GM06990 (cell line): ENCODE results near the gene EXOSC5.

Experiments used
- DNase-seq: peaks from one replicate; pipeline ENCODE4 v3.0.0-alpha.2; 2011; ENCODE audit not compliant: insufficient read length; ENCODE audit errors: extremely low read depth
- H3K27me3 ChIP-seq: replicated peaks from 2 replicates; pipeline ENCODE4 v1.6.0; 2011; ENCODE audit warnings: low read length; ENCODE audit not compliant: control insufficient read depth, insufficient read depth
- H3K36me3 ChIP-seq: 2 replicates; pipeline ENCODE4 v1.5.1; 2011; ENCODE audit warnings: low read length; ENCODE audit not compliant: control insufficient read depth, insufficient read depth
- H3K4me3 ChIP-seq: replicated peaks from 2 replicates; pipeline ENCODE4 v1.5.1; 2011; ENCODE audit warnings: low read depth, mild to moderate bottlenecking, control low read depth, low read length
- TF ChIP-seq, protein P1 (sequence below): IDR thresholded peaks from 2 replicates; pipeline ENCODE4 v1.5.1; 2011; ENCODE audit warnings: low read length, control low read depth, mild to moderate bottlenecking, inconsistent platforms; ENCODE audit not compliant: insufficient read depth, poor library complexity, severe bottlenecking

Gene EXOSC5

GRCh38 chr19:41422955-41423354 lies 25.8 kb upstream of the EXOSC5 start:
- no peak for DNase-seq
- Histone ChIP-seq H3K4me3 (no peak overlapping the region), H3K27me3 (no peaks in the 10 kb centered on the region), H3K36me3 (peaks cover 32% of the 10 kb centered on the region)
- TF ChIP-seq, protein P1, sequence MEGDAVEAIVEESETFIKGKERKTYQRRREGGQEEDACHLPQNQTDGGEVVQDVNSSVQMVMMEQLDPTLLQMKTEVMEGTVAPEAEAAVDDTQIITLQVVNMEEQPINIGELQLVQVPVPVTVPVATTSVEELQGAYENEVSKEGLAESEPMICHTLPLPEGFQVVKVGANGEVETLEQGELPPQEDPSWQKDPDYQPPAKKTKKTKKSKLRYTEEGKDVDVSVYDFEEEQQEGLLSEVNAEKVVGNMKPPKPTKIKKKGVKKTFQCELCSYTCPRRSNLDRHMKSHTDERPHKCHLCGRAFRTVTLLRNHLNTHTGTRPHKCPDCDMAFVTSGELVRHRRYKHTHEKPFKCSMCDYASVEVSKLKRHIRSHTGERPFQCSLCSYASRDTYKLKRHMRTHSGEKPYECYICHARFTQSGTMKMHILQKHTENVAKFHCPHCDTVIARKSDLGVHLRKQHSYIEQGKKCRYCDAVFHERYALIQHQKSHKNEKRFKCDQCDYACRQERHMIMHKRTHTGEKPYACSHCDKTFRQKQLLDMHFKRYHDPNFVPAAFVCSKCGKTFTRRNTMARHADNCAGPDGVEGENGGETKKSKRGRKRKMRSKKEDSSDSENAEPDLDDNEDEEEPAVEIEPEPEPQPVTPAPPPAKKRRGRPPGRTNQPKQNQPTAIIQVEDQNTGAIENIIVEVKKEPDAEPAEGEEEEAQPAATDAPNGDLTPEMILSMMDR, result no peak

- H3K27me3 ChIP-seq, result no peaks in the 10 kb centered on the region
- TF ChIP-seq, protein P1, result no peak
- no peak overlapping the region for H3K4me3 ChIP-seq
- DNase-seq, result no peak
- peaks cover 32% of the 10 kb centered on the region for H3K36me3 ChIP-seq
These were observed 25.3 kb upstream of the EXOSC5 start for GRCh38 chr19:41422456-41422855.

DNA sequence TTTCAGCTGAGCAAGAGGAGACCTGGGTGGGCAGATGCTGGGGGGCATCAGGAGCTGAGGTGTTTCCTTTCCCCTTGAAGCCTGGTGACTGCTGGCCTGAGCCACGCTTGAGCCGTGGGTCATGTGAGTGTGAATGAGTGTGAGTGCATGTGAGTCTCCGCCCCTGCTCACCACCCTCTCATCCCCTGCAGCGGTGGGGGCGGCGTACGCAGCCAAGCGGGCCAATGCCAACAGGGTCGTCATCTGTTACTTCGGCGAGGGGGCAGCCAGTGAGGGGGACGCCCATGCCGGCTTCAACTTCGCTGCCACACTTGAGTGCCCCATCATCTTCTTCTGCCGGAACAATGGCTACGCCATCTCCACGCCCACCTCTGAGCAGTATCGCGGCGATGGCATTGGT lies 24.8 kb upstream of the EXOSC5 start:
- peaks cover 32% of the 10 kb centered on the region for H3K36me3 ChIP-seq
- TF ChIP-seq, protein P1, result no peak
- DNase-seq, result no peak

GRCh38 chr19:41421314-41421713 lies 24.2 kb upstream of the EXOSC5 start:
- H3K4me3 ChIP-seq, result no peak overlapping the region
- DNase-seq, result no peak
- peaks cover 32% of the 10 kb centered on the region for H3K36me3 ChIP-seq
- TF ChIP-seq, protein P1, result no peak
- H3K27me3 ChIP-seq, result no peaks in the 10 kb centered on the region

More for the DNA sequence above, 24.8 kb upstream of the EXOSC5 start:
- H3K27me3 ChIP-seq, result no peaks in the 10 kb centered on the region
- H3K4me3 ChIP-seq, result no peak overlapping the region

- DNase-seq, result no peak
- TF ChIP-seq, protein P1, result no peak
- Histone ChIP-seq H3K4me3 (no peak overlapping the region), H3K27me3 (no peaks in the 10 kb centered on the region), H3K36me3 (peaks cover 27% of the 10 kb centered on the region)
These were observed 23.1 kb upstream of the EXOSC5 start for GRCh38 chr19:41420101-41420880.
